SU-DHL-6 (cell line): ENCODE data around the gene CIT.

Source experiments
- H2AFZ ChIP-seq: fragments of 200-600 bp; sonication (generic); 2 replicates; pipeline ENCODE4 v1.6.1; 2014; ENCODE audit warnings: low read depth, mild to moderate bottlenecking, moderate library complexity, mixed read lengths, antibody characterized with exemption, low read length; ENCODE audit not compliant: severe bottlenecking
- H3F3A ChIP-seq: fragments of 200-600 bp; shearing (Covaris generic); 2 replicates; pipeline ENCODE4 v1.6.0; 2016; ENCODE audit warnings: antibody characterized with exemption, mild to moderate bottlenecking; ENCODE audit not compliant: insufficient read depth
- H3K27ac ChIP-seq: fragments of 200-600 bp; sonication (generic); 2 replicates; pipeline ENCODE4 v1.5.1; 2016; ENCODE audit warnings: low read depth, mild to moderate bottlenecking, low read length, moderate library complexity, mixed read lengths
- H3K27me3 ChIP-seq: fragments of 200-600 bp; sonication (generic), shearing (Covaris generic); 2 replicates; pipeline ENCODE4 v1.6.0; 2014; ENCODE audit warnings: mild to moderate bottlenecking, low read length
- H3K36me3 ChIP-seq: fragments of 200-600 bp; sonication (generic); 2 replicates; pipeline ENCODE4 v1.6.1; 2014; ENCODE audit warnings: mild to moderate bottlenecking, low read length, mixed read lengths
- H3K4me2 ChIP-seq: fragments of 300-600, 200-600 bp; shearing (Covaris generic), sonication (generic); 2 replicates; pipeline ENCODE4 v1.6.0; 2014; ENCODE audit warnings: low read length, low read depth, mild to moderate bottlenecking; ENCODE audit not compliant: poor library complexity, severe bottlenecking
- H3K4me3 ChIP-seq: fragments of 200-600 bp; sonication (generic); 2 replicates; pipeline ENCODE4 v1.5.1; 2014; ENCODE audit warnings: antibody characterized with exemption, low read length, mild to moderate bottlenecking, mixed read lengths; ENCODE audit not compliant: insufficient read depth, poor library complexity, severe bottlenecking
- H3K79me2 ChIP-seq: fragments of 200-600 bp; sonication (generic); 2 replicates; pipeline ENCODE4 v1.6.1; 2014; ENCODE audit warnings: mild to moderate bottlenecking, low read length, moderate library complexity; ENCODE audit not compliant: insufficient read depth
- H3K9ac ChIP-seq: fragments of 200-600 bp; sonication (generic); 2 replicates; pipeline ENCODE4 v1.7.0; 2014; ENCODE audit warnings: mild to moderate bottlenecking, low read length
- H3K9me2 ChIP-seq: fragments of 200-600 bp; sonication (generic); replicated peaks from 2 replicates; pipeline ENCODE4 v1.6.1; 2014; ENCODE audit warnings: low read length; ENCODE audit not compliant: insufficient read depth
- H3K9me3 ChIP-seq: fragments of 200-600 bp; sonication (generic); 2 replicates; pipeline ENCODE4 v1.6.1; 2014; ENCODE audit warnings: low read length, mixed read lengths; ENCODE audit not compliant: insufficient read depth
- H4K20me1 ChIP-seq: fragments of 200-600 bp; sonication (generic); 2 replicates; pipeline ENCODE4 v1.6.1; 2014; ENCODE audit warnings: low read depth, mild to moderate bottlenecking, antibody characterized with exemption, low read length, moderate library complexity, mixed read lengths
- EZH2phosphoT487 ChIP-seq: fragments of 200-600 bp; sonication (generic), shearing (Covaris generic); conservative IDR thresholded peaks from 2 replicates; pipeline ENCODE4 v1.6.1; 2018; ENCODE audit warnings: mild to moderate bottlenecking, antibody characterized with exemption, low read length, moderate library complexity, mixed read lengths
- TF ChIP-seq, protein P1 (sequence below): fragments of 200-600 bp; sonication (generic); IDR thresholded peaks from one replicate; pipeline ENCODE4 v1.5.1; 2017; ENCODE audit warnings: antibody characterized with exemption, mild to moderate bottlenecking, low read length, moderate library complexity; ENCODE audit not compliant: insufficient read depth, poor library complexity, severe bottlenecking

CIT gene

DNA sequence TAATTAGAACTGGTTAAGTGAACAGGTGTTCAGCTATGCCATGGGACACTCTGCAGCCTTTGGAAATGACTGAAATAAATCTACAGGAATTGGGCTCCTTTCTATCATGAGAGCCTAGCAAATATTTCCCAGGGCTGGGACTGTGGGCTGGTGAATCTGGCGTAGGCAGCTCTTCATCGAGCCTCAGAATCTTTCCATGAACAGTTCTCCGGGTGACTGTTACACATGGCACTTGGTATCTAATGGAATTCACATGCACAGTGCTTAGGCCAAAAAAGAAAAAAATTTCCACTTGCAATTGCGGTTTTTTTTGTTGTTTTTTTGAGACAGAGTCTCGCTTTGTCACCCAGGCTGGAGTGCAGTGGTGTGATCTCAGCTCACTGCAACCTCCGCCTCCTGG, 177.0 kb downstream of the CIT start:
- Histone ChIP-seq H3K9ac (no peak overlapping the region), H3K4me3 (no peak overlapping the region), H4K20me1 (no peaks in the 10 kb centered on the region), H3K9me3 (no peaks in the 10 kb centered on the region), H3F3A (no peaks in the 10 kb centered on the region), H2AFZ (no peak overlapping the region), H3K79me2 (no peaks in the 10 kb centered on the region), H3K9me2 (no peaks in the 10 kb centered on the region), H3K4me2 (no peak overlapping the region), H3K27me3 (no peaks in the 10 kb centered on the region), H3K27ac (no peak overlapping the region), H3K36me3 (no peaks in the 10 kb centered on the region)
- TF ChIP-seq, protein P1, sequence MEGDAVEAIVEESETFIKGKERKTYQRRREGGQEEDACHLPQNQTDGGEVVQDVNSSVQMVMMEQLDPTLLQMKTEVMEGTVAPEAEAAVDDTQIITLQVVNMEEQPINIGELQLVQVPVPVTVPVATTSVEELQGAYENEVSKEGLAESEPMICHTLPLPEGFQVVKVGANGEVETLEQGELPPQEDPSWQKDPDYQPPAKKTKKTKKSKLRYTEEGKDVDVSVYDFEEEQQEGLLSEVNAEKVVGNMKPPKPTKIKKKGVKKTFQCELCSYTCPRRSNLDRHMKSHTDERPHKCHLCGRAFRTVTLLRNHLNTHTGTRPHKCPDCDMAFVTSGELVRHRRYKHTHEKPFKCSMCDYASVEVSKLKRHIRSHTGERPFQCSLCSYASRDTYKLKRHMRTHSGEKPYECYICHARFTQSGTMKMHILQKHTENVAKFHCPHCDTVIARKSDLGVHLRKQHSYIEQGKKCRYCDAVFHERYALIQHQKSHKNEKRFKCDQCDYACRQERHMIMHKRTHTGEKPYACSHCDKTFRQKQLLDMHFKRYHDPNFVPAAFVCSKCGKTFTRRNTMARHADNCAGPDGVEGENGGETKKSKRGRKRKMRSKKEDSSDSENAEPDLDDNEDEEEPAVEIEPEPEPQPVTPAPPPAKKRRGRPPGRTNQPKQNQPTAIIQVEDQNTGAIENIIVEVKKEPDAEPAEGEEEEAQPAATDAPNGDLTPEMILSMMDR: no peak
- no peak for TF ChIP-seq EZH2phosphoT487

DNA sequence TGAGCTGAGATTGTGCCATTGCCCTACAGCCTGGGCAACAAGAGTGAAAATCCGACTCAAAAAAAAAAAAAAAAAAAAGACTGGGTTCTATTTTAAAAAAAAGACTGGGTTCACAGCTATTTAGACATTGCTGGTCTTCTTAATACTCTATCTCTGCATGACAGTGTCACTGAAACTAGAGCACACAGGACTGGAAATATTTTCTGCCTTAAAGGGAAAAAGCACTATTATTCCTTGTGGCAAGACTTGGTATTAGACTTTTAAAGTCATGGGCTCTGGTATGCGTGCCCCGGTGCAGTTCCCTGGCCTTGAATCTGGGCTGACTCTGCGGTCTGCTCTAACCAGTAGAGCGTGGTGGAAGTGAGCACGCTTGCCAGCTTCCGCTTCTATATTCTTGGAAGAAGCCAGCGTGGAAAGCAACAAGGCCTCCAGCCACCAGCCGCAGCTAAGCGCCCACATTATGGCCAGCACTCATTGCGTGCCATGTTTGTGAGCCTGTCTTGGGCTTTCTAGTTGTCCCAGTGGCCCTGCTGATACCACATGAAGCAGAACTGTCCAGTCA, 177.8 kb downstream of the CIT start:
- TF ChIP-seq, protein P1: no peak
- TF ChIP-seq EZH2phosphoT487: no peak
- H3K79me2 ChIP-seq: no peaks in the 10 kb centered on the region
- no peaks in the 10 kb centered on the region for H3F3A ChIP-seq
- no peaks in the 10 kb centered on the region for H3K9me3 ChIP-seq
- no peak overlapping the region for H3K4me2 ChIP-seq
- no peak overlapping the region for H3K9ac ChIP-seq
- H4K20me1 ChIP-seq: no peaks in the 10 kb centered on the region
- H3K27ac ChIP-seq: no peak overlapping the region
- H3K4me3 ChIP-seq: no peak overlapping the region
- no peak overlapping the region for H2AFZ ChIP-seq
- no peaks in the 10 kb centered on the region for H3K9me2 ChIP-seq
- no peaks in the 10 kb centered on the region for H3K27me3 ChIP-seq
- H3K36me3 ChIP-seq: no peaks in the 10 kb centered on the region

DNA sequence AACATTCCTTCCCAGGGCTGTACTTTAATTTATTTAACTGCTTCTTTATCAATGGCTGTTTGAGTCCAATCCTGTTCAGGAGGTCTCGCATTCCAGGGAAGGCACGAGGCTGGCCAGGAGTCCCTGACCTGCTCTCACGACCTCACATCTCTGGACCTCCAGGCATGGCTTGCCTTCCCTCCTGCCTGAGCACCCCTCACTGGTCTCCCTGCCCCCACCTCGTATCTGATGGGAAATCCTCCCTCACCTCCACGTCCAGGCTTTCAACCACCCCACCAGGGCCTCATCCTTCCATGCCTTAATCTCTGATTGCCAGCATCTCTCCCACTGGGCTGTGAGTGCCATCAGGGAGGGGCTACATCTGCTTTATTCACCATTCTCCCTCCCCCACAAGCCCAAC, 180.2 kb downstream of the CIT start:
- H3K27me3 ChIP-seq: no peaks in the 10 kb centered on the region
- H3K9ac ChIP-seq: no peak overlapping the region
- H3K9me2 ChIP-seq: no peaks in the 10 kb centered on the region
- no peaks in the 10 kb centered on the region for H4K20me1 ChIP-seq
- no peaks in the 10 kb centered on the region for H3K36me3 ChIP-seq
- H3K79me2 ChIP-seq: no peaks in the 10 kb centered on the region
- H3K4me3 ChIP-seq: no peak overlapping the region
- H3K4me2 ChIP-seq: no peak overlapping the region
- TF ChIP-seq, protein P1: no peak
- no peak for TF ChIP-seq EZH2phosphoT487
- no peak overlapping the region for H2AFZ ChIP-seq
- no peaks in the 10 kb centered on the region for H3F3A ChIP-seq
- no peaks in the 10 kb centered on the region for H3K9me3 ChIP-seq
- H3K27ac ChIP-seq: no peak overlapping the region
